ENCODE data around the gene CPNE1. TPM values are rescaled to one million over a fixed set of nuclear protein-coding genes. Genes with fewer than 3 reads are reported as not detected.

CPNE1 gene
- total and polyA plus RNA-seq, 10 of the 15 experiments (the other 5 are each of a cell fraction or from before 2014, with no cell fraction given): 84.9 to 209 (median 146) TPM

DNA sequence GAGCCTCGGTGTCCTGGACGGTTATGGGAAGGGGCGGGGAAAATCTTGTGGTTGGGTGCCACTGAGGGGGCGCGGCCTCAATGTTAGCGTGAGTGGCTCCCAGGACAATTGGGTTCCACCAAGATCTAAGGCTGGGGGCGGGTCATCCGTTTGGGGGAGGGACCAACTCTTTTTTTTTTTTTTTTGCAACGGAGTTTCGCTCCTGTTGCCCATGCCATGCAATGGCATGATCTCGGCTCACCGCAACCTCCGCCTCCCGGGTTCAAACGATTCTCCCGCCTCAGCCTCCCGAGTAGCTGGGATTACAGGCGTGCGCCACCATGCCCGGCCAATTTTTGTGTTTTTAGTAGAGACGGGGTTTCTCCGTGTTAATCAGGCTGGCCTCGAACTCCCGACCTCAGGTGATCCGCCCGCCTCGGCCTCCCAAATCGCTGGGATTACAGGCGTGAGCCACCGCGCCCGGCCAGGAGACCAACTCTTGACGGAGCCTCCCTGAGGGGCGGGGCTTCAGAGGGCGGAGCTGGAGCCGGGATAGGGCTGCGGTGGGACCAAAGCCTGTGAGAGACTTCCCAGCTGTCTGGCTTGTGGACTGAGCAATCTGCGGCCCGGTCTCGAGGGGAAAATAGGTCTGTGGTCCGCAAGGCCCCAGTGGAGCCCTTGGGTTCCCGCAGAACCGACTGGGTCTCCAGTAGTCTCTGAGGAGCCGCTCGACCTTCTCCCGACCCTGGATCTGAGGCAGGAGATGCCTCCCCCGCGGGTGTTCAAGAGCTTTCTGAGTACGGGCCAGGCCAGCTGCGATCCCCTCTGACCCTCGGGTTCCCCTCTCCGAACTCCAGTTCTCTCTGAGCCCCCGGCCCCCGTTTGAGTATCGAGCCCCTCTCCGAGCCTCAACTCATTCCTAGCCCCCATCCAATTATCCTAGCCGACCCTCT is 48.0 kb downstream of the CPNE1 start (continued):
- TF ChIP-seq, protein P1, sequence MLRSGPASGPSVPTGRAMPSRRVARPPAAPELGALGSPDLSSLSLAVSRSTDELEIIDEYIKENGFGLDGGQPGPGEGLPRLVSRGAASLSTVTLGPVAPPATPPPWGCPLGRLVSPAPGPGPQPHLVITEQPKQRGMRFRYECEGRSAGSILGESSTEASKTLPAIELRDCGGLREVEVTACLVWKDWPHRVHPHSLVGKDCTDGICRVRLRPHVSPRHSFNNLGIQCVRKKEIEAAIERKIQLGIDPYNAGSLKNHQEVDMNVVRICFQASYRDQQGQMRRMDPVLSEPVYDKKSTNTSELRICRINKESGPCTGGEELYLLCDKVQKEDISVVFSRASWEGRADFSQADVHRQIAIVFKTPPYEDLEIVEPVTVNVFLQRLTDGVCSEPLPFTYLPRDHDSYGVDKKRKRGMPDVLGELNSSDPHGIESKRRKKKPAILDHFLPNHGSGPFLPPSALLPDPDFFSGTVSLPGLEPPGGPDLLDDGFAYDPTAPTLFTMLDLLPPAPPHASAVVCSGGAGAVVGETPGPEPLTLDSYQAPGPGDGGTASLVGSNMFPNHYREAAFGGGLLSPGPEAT (IDR thresholded peaks at IDR 0.05; ENCODE audit: low read depth): peak; percentile 56
- TF ChIP-seq CBFB (IDR thresholded peaks at IDR 0.05; ENCODE audit: low read depth) (peak; percentile 68; the same call in 1 of the 2 replicates), POLR2AphosphoS2 (IDR thresholded peaks at IDR 0.05; ENCODE audit: low read depth, low read length) (no peak), RELA (IDR thresholded peaks at IDR 0.05; ENCODE audit: borderline replicate concordance, partially characterized antibody) (peak; percentile 33), SIX5 (IDR thresholded peaks at IDR 0.05; ENCODE audit: low read depth, low read length, severe bottlenecking) (no peak), EZH2 (IDR thresholded peaks at IDR 0.05; ENCODE audit: borderline replicate concordance, control insufficient read depth, low read depth, low read length) (no peak), HDGF (IDR thresholded peaks at IDR 0.05) (no peak), ETV6 (conservative IDR thresholded peaks at IDR 0.05 in 1 of 2, IDR thresholded peaks at IDR 0.05 in 1 of 2; ENCODE audit: borderline replicate concordance in 1 of 2, low read depth in 1 of 2) (no peak), JUND (IDR thresholded peaks at IDR 0.05; ENCODE audit: low read depth, low read length) (no peak), IKZF2 (IDR thresholded peaks at IDR 0.05) (peak in 1 of 2 experiments; percentile 47; a peak in 3 of 4 replicates), BACH1 (IDR thresholded peaks at IDR 0.05; ENCODE audit: borderline replicate concordance) (no peak), POU2F2 (IDR thresholded peaks at IDR 0.05; ENCODE audit: borderline replicate concordance, low read depth, low read length) (no peak), JUNB (IDR thresholded peaks at IDR 0.05) (no peak), CBX3 (IDR thresholded peaks at IDR 0.05; ENCODE audit: borderline replicate concordance, low read depth) (no peak), POLR2AphosphoS5 (IDR thresholded peaks at IDR 0.05; ENCODE audit: low read length) (peak; percentile 34; the same call in 1 of the 2 replicates), YBX1 (IDR thresholded peaks at IDR 0.05) (peak; percentile 41; the same call in 1 of the 2 replicates), ZNF217 (IDR thresholded peaks at IDR 0.05) (peak; percentile 87; the same call in 1 of the 2 replicates), SMAD5 (IDR thresholded peaks at IDR 0.05; ENCODE audit: low read depth) (no peak), NFYA (IDR thresholded peaks at IDR 0.05; ENCODE audit: borderline replicate concordance, low read depth, low read length) (no peak)
- TF ChIP-seq, protein P2, sequence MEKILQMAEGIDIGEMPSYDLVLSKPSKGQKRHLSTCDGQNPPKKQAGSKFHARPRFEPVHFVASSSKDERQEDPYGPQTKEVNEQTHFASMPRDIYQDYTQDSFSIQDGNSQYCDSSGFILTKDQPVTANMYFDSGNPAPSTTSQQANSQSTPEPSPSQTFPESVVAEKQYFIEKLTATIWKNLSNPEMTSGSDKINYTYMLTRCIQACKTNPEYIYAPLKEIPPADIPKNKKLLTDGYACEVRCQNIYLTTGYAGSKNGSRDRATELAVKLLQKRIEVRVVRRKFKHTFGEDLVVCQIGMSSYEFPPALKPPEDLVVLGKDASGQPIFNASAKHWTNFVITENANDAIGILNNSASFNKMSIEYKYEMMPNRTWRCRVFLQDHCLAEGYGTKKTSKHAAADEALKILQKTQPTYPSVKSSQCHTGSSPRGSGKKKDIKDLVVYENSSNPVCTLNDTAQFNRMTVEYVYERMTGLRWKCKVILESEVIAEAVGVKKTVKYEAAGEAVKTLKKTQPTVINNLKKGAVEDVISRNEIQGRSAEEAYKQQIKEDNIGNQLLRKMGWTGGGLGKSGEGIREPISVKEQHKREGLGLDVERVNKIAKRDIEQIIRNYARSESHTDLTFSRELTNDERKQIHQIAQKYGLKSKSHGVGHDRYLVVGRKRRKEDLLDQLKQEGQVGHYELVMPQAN (conservative IDR thresholded peaks at IDR 0.05): no peak; the same call in 1 of the 2 replicates
- TF ChIP-seq, protein P3, sequence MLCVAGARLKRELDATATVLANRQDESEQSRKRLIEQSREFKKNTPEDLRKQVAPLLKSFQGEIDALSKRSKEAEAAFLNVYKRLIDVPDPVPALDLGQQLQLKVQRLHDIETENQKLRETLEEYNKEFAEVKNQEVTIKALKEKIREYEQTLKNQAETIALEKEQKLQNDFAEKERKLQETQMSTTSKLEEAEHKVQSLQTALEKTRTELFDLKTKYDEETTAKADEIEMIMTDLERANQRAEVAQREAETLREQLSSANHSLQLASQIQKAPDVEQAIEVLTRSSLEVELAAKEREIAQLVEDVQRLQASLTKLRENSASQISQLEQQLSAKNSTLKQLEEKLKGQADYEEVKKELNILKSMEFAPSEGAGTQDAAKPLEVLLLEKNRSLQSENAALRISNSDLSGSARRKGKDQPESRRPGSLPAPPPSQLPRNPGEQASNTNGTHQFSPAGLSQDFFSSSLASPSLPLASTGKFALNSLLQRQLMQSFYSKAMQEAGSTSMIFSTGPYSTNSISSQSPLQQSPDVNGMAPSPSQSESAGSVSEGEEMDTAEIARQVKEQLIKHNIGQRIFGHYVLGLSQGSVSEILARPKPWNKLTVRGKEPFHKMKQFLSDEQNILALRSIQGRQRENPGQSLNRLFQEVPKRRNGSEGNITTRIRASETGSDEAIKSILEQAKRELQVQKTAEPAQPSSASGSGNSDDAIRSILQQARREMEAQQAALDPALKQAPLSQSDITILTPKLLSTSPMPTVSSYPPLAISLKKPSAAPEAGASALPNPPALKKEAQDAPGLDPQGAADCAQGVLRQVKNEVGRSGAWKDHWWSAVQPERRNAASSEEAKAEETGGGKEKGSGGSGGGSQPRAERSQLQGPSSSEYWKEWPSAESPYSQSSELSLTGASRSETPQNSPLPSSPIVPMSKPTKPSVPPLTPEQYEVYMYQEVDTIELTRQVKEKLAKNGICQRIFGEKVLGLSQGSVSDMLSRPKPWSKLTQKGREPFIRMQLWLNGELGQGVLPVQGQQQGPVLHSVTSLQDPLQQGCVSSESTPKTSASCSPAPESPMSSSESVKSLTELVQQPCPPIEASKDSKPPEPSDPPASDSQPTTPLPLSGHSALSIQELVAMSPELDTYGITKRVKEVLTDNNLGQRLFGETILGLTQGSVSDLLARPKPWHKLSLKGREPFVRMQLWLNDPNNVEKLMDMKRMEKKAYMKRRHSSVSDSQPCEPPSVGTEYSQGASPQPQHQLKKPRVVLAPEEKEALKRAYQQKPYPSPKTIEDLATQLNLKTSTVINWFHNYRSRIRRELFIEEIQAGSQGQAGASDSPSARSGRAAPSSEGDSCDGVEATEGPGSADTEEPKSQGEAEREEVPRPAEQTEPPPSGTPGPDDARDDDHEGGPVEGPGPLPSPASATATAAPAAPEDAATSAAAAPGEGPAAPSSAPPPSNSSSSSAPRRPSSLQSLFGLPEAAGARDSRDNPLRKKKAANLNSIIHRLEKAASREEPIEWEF (IDR thresholded peaks at IDR 0.05; ENCODE audit: insufficient replicate concordance, low read depth, low read length): no peak

Measured in GM12878 (cell line).